ENCODE data around the gene ZNF177.
"Not testable (repeated sequence)": the region's sequence is repeated elsewhere in the genome, so short reads cannot be mapped to it uniquely, and the experiment has no call there.

Gene ZNF177

GRCh38 chr19:9362905-9363304, at the start of gene ZNF177:
ZNF177 (plus strand) TSS chr19:9363013; CDS start chr19:9378312, 15,299 bp downstream.
- no peaks in the 10 kb centered on the region for H3K9me2 ChIP-seq (replicated peaks; ENCODE audit: insufficient read depth, low read length)
- H3K9me3 ChIP-seq (ENCODE audit: insufficient read depth, low read length), result peaks cover under 1% of the 10 kb centered on the region; the same call in 1 of the 2 replicates
- no peaks in the 10 kb centered on the region for H3K27me3 ChIP-seq (ENCODE audit: low read length)
- no peak within 1 kb of the TSS for H3K4me2 ChIP-seq (ENCODE audit: low read depth, low read length, poor library complexity, severe bottlenecking)
- no peak within 1 kb of the TSS for H3K4me3 ChIP-seq (ENCODE audit: insufficient read depth, low read length, poor library complexity, severe bottlenecking)
- no peak within 1 kb of the TSS for H3K9ac ChIP-seq (ENCODE audit: low read length)
- H3F3A ChIP-seq (ENCODE audit: insufficient read depth), result no peaks in the 10 kb centered on the region
- H3K79me2 ChIP-seq (ENCODE audit: insufficient read depth, low read length), result no peaks in the 10 kb centered on the region
- no peaks in the 10 kb centered on the region for H4K20me1 ChIP-seq (ENCODE audit: low read depth, low read length)
- no peak for TF ChIP-seq CTCF (IDR thresholded peaks at IDR 0.05; ENCODE audit: insufficient read depth, low read length, poor library complexity, severe bottlenecking)
- no peak for TF ChIP-seq EZH2phosphoT487 (conservative IDR thresholded peaks at IDR 0.05; ENCODE audit: low read length)
- no peaks in the 10 kb centered on the region for H3K36me3 ChIP-seq (ENCODE audit: low read length)
- H2AFZ ChIP-seq (ENCODE audit: low read depth, low read length, severe bottlenecking), result no peak within 1 kb of the TSS
- H3K27ac ChIP-seq (ENCODE audit: low read depth, low read length), result no peak within 1 kb of the TSS

- Histone ChIP-seq H3K79me2 (ENCODE audit: insufficient read depth, low read length) (peaks cover under 1% of the 10 kb centered on the region; the same call in 1 of the 2 replicates), H3K4me2 (ENCODE audit: low read depth, low read length, poor library complexity, severe bottlenecking) (no peak overlapping the region), H3K4me3 (ENCODE audit: insufficient read depth, low read length, poor library complexity, severe bottlenecking) (no peak overlapping the region), H3K9me2 (replicated peaks; ENCODE audit: insufficient read depth, low read length) (no peaks in the 10 kb centered on the region), H3K27ac (ENCODE audit: low read depth, low read length) (no peak overlapping the region), H3K36me3 (ENCODE audit: low read length) (no peaks in the 10 kb centered on the region), H2AFZ (ENCODE audit: low read depth, low read length, severe bottlenecking) (no peak overlapping the region), H3K9me3 (ENCODE audit: insufficient read depth, low read length) (0 out of 2 replicates have a peak, but pooled peaks cover 9% of the 10 kb centered on the region), H3K27me3 (ENCODE audit: low read length) (no peaks in the 10 kb centered on the region), H4K20me1 (ENCODE audit: low read depth, low read length) (no peaks in the 10 kb centered on the region), H3F3A (ENCODE audit: insufficient read depth) (no peaks in the 10 kb centered on the region; the same call in 1 of the 2 replicates), H3K9ac (ENCODE audit: low read length) (no peak overlapping the region)
- TF ChIP-seq CTCF (IDR thresholded peaks at IDR 0.05; ENCODE audit: insufficient read depth, low read length, poor library complexity, severe bottlenecking) (no peak), EZH2phosphoT487 (conservative IDR thresholded peaks at IDR 0.05; ENCODE audit: low read length) (no peak)
Observed at GRCh38 chr19:9313756-9314155, 49.1 kb upstream of the ZNF177 start.

- Histone ChIP-seq H3K9me2 (replicated peaks; ENCODE audit: insufficient read depth, low read length) (no peaks in the 10 kb centered on the region), H2AFZ (ENCODE audit: low read depth, low read length, severe bottlenecking) (no peak overlapping the region), H3K36me3 (ENCODE audit: low read length) (no peaks in the 10 kb centered on the region), H3K27ac (ENCODE audit: low read depth, low read length) (no peak overlapping the region), H3K9me3 (ENCODE audit: insufficient read depth, low read length) (no peaks in the 10 kb centered on the region), H4K20me1 (ENCODE audit: low read depth, low read length) (no peaks in the 10 kb centered on the region), H3K27me3 (ENCODE audit: low read length) (no peaks in the 10 kb centered on the region), H3F3A (ENCODE audit: insufficient read depth) (no peaks in the 10 kb centered on the region), H3K4me2 (ENCODE audit: low read depth, low read length, poor library complexity, severe bottlenecking) (no peak overlapping the region), H3K4me3 (ENCODE audit: insufficient read depth, low read length, poor library complexity, severe bottlenecking) (no peak overlapping the region), H3K9ac (ENCODE audit: low read length) (no peak overlapping the region), H3K79me2 (ENCODE audit: insufficient read depth, low read length) (peaks cover 11% of the 10 kb centered on the region)
- TF ChIP-seq EZH2phosphoT487 (conservative IDR thresholded peaks at IDR 0.05; ENCODE audit: low read length) (no peak), CTCF (IDR thresholded peaks at IDR 0.05; ENCODE audit: insufficient read depth, low read length, poor library complexity, severe bottlenecking) (no peak)
Observed at GRCh38 chr19:9321338-9321737, 41.5 kb upstream of the ZNF177 start.

GRCh38 chr19:9321756-9322155, 41.1 kb upstream of the ZNF177 start:
- not testable (repeated sequence) for H4K20me1 ChIP-seq (ENCODE audit: low read depth, low read length); H3K36me3 ChIP-seq (ENCODE audit: low read length); H3F3A ChIP-seq (ENCODE audit: insufficient read depth); H3K4me2 ChIP-seq (ENCODE audit: low read depth, low read length, poor library complexity, severe bottlenecking); H3K9ac ChIP-seq (ENCODE audit: low read length); H2AFZ ChIP-seq (ENCODE audit: low read depth, low read length, severe bottlenecking); H3K9me2 ChIP-seq (replicated peaks; ENCODE audit: insufficient read depth, low read length); H3K27ac ChIP-seq (ENCODE audit: low read depth, low read length); H3K27me3 ChIP-seq (ENCODE audit: low read length); H3K9me3 ChIP-seq (ENCODE audit: insufficient read depth, low read length); H3K4me3 ChIP-seq (ENCODE audit: insufficient read depth, low read length, poor library complexity, severe bottlenecking)
- peaks cover 15% of the 10 kb centered on the region for H3K79me2 ChIP-seq (ENCODE audit: insufficient read depth, low read length)

- not testable (repeated sequence) for H4K20me1 ChIP-seq (ENCODE audit: low read depth, low read length); H2AFZ ChIP-seq (ENCODE audit: low read depth, low read length, severe bottlenecking)
- H3K79me2 ChIP-seq (ENCODE audit: insufficient read depth, low read length), result peaks cover 15% of the 10 kb centered on the region
Observed at GRCh38 chr19:9322201-9322600, 40.6 kb upstream of the ZNF177 start.

More at GRCh38 chr19:9322201-9322600, 40.6 kb upstream of the ZNF177 start:
- H3K36me3 ChIP-seq (ENCODE audit: low read length); H3K4me3 ChIP-seq (ENCODE audit: insufficient read depth, low read length, poor library complexity, severe bottlenecking); H3K27me3 ChIP-seq (ENCODE audit: low read length); H3K27ac ChIP-seq (ENCODE audit: low read depth, low read length); H3K9me3 ChIP-seq (ENCODE audit: insufficient read depth, low read length); H3K9ac ChIP-seq (ENCODE audit: low read length); H3K9me2 ChIP-seq (replicated peaks; ENCODE audit: insufficient read depth, low read length); H3K4me2 ChIP-seq (ENCODE audit: low read depth, low read length, poor library complexity, severe bottlenecking); H3F3A ChIP-seq (ENCODE audit: insufficient read depth): not testable (repeated sequence)

All from SU-DHL-6 (cell line).